NCI-H146 treated with DMSO at 0.1 percent for 48 hours (cell line): Measurements from ENCODE around the gene PIK3IP1.
A peak's percentile ranks its signal among the peaks of the same experiment; 100 is the strongest.
"Not testable (repeated sequence)": the region's sequence is repeated elsewhere in the genome, so short reads cannot be mapped to it uniquely, and the experiment has no call there.

Source experiments
- DNase-seq: peaks from one replicate; lab custom pipeline; 2025; ENCODE audit not compliant: unreplicated experiment; lab: John Stamatoyannopoulos, UW

Gene PIK3IP1

GRCh38 chr22:31292236-31292989 is at the start of gene PIK3IP1:
Gene PIK3IP1 (minus strand): TSS chr22:31292488. CDS start chr22:31292344, 144 bp downstream.
- DNase-seq, result peak; percentile 50

GRCh38 chr22:31341386-31342088 is 49.2 kb upstream of the PIK3IP1 start:
- no peak for DNase-seq

DNA sequence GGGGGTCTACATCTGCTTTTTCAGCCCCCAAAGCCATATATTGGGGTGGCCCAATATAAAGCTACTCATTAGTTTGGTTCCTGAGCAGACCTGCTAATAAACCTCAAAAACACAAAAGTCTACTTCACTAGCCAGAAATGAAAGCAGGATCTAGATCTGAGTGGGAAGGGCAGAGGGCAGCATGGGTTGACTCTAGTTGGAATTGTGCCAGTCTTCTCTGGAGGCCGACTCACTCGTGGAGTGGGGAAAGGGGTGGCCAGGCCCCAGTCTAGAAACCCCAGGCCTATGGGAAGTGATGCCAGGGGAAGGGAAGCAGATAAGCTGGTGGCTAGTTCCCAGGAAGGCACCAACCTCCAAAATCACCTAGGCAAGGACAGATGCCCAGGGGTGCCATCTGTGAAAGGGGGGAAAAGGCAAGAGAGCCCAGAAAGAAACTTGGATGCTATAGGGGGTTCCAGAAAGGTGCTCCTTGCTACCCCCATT is 48.5 kb upstream of the PIK3IP1 start:
- no peak for DNase-seq

DNA sequence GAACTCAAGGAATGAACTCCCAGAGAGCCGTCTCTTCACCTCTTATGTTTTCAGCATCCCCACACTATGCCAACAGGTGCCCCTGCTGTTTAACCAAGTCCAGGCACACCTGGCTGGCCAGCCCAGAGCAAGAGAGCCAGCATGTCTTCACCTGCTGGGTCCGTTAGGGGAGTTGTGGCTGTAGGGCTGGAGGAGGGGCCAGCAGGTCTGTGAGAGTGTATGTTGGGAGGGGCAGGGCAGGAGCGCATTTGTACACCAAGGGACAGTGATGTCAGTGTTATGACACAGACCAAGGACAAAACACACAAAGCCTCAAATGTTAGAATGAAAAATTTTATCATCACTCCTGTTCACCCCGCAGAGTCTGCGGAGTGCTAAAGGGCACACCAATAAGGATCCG is 48.1 kb upstream of the PIK3IP1 start:
- no peak for DNase-seq

- no peak for DNase-seq
These were observed 47.0 kb upstream of the PIK3IP1 start for GRCh38 chr22:31339148-31339832.

- no peak for DNase-seq
These were observed 44.9 kb upstream of the PIK3IP1 start for GRCh38 chr22:31337178-31337577.

DNA sequence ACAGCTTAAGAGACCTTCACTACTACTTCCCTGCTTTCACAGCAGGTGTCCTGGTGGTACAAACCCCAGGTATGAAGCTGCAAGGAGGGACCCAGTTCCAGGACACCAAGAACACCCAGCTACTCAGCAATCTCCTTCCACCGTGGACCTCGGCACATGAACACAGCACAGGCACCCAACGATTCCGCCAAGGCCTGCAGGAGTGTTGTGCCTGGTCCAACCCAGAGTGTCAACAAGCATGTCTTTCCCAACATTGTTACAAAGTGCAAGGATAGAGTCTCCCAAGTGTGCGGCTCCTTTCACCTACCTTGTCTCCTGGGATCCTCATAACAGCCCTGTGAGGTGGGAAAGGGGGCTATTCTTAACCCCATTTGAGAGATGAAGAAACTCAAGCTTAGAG is 42.0 kb upstream of the PIK3IP1 start:
- DNase-seq, result no peak

- no peak for DNase-seq
These were observed 41.4 kb upstream of the PIK3IP1 start for GRCh38 chr22:31333641-31334040.

DNA sequence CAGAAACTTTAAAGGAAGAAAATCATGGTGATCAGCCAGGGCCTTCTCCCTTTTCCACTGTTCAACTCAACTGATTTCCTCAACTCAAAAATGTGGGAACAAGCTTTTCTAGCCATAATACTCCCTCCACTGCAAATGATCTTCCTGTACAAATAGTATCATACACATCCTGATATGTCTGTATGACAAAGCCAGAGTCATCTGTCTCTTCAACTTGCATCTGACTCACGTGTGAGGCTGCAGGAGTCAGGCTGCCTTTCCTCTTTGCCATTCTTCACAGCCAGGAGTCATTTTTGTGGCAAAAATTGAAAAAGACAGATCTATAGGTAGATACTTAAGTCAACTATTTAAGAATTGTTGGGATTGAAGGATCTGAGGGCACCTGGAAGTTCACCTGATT is 40.6 kb upstream of the PIK3IP1 start:
- DNase-seq, result no peak

DNA sequence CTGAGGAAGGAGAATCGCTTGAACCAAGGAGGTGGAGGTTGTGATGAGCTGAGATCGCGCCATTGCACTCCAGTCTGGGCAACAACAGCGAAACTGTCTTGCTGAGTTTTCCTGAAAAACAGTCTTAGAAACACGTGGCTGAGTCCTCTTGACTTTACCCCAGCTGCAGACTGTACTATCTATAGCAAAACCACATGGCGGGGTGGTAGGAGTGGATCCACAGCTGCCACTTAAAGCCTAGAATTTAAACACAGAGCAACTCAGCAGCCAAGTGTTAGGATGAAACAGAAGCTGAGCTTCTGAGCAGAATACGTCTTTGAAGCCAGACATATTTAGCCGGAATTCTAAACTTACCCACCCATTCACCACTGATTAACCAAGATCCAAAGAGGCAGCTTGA is 39.7 kb upstream of the PIK3IP1 start:
- DNase-seq, result no peak

DNA sequence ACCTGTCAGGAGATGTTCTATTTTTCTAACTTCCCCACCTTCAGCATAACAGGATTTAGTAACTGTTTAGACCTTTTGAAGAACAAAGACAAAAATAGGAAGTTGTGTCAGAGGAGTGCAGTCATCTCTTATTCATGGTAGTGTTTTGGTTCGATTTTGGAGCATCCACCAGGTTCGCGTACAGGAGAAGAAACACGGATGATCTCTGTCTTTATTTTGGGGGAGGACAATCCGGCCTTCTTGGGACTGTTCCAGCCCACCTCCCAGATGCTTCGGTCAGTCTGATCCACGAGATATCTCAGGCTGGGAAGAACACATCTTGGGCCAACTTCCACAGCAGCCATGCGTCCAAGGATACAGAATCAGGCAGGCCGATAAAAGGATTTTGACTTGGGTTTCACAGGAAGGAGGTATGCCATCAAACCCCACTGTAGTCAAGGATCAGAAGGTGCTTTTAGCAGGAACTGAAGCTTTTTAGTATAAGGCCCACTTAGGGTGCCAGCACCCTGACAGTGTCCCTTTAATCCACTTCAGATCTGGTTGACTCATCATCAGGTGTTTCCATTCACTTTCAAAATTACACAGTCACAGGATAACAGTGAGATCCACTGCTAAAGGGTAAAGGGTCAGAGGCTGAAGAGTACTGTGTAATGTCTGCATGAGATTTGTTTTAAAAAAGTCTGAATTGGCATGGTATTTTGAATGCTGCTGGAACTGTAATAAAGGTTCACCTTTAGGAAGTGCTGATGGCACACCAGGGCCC is 37.3 kb upstream of the PIK3IP1 start:
- DNase-seq, result no peak

GRCh38 chr22:31329029-31329428 is 36.7 kb upstream of the PIK3IP1 start:
- no peak for DNase-seq

GRCh38 chr22:31328544-31328960 is 36.3 kb upstream of the PIK3IP1 start:
- no peak for DNase-seq

DNA sequence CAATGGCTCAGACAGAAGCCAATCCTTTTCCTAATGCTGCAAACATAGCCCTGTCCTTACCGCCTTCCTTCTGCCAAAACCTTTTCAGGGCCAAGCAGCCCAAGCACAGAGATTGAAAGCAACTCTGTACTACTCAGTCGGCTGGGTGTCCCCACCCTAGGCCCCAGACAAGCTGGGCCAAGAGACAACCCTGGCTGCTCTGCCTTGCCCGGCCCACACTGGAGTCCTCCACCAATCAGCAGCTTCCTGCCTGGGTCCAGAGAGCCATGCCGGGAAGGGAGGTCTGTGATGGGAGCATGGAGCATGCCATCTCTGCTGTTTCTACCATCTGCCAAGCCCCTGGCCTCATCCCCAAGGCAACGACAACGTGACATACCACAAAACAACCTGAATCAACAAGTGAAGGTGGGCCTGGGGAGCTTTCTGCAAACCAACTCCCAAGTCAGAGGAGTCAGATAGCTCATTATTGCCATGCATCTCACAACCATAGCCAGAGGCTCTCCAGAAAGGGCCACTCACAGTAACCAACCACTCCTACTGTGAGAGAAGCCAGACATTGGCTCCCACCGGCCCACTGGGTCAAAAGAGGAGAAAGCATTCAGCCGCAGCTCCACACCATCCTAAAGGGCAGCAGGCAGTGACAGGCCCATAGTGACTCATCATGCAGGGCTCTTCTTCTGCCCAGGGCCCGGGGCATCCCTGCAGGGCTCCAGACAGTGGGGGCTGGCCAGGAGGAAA is 35.7 kb upstream of the PIK3IP1 start:
- DNase-seq, result no peak

DNA sequence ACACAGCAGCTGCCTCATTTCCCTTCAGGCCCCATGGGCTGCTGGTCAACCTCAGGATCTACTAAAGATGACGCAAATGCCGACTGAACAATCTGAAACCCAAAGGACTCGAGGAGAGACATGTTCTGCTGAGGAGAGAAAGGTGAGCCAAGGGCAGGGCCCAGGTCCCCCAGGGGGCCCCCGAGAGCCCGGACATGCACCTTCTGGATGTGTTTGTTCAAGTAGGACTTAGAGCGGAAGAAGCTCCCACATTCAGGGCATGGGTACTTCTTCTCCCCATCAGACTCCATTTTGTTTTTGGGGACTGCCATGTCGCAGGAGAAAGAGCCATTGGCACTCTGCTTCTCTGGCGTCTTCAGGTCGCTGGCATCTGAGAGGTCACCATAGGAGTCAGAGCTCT is 34.6 kb upstream of the PIK3IP1 start:
- no peak for DNase-seq

- DNase-seq, result no peak
These were observed 31.6 kb upstream of the PIK3IP1 start for GRCh38 chr22:31323578-31324550.

- no peak for DNase-seq
These were observed 29.1 kb upstream of the PIK3IP1 start for GRCh38 chr22:31321421-31321820.

DNA sequence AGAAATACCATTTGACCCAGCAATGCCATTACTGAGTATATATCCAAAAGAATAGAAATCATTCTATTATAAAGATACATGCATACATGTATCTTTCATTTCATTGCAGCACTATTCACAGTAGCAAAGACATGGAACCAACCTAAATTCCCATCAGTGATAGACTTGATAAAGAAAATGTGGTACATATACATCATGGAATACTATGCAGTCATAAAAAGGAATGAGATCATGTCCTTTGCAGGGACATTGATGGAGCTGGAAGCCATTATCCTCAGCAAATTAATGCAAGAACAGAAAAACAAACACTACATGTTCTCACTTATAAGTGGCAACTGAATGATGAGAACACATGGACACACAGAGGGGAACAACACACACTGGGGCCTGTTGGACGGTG is 21.9 kb upstream of the PIK3IP1 start:
- not testable (repeated sequence) for DNase-seq
